Ureter (tissue), 1 donor: Measurements from ENCODE around the gene VEGFD. TPM values are rescaled to one million over a fixed set of nuclear protein-coding genes. Genes with fewer than 3 reads are reported as not detected.
"Not testable (repeated sequence)": the region's sequence is repeated elsewhere in the genome, so short reads cannot be mapped to it uniquely, and the experiment has no call there.

Experiments used
- DNase-seq: peaks from one replicate; pipeline ENCODE4 v3.0.0-alpha.2; 2020; ENCODE audit warnings: low spot score
- total RNA-seq: library from RNA; stranded (reverse); gene quantifications from one replicate; pipeline ENCODE4 v1.2.4, GENCODE V29; 2023
- donor health status: DM: yes; HTN: yes; CAD: no.

The VEGFD gene
- total RNA-seq, 1 donor from 2014 or later: 4.1 TPM

DNA sequence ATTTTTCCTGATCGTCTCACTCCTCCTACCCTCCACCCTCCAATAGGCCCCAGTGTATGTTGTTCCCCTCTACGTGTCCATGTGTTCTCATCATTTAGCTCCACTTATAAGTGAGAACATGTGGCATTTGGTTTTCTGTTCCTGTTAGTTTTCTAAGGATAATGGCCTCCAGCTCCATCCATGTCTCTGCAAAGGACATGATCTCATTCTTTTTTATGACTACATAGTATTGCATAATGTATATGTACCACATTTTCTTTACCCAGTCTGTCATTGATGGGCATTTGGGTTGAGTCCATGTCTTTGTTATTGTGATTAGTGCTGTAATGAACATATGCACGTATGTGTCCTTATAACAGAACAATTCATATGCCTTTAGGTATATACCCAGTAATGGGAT, 78.3 kb downstream of the VEGFD start:
- not testable (repeated sequence) for DNase-seq

- DNase-seq: peak; percentile 46
These were observed 82.3 kb downstream of the VEGFD start for GRCh38 chrX:15301924-15302323.

DNA sequence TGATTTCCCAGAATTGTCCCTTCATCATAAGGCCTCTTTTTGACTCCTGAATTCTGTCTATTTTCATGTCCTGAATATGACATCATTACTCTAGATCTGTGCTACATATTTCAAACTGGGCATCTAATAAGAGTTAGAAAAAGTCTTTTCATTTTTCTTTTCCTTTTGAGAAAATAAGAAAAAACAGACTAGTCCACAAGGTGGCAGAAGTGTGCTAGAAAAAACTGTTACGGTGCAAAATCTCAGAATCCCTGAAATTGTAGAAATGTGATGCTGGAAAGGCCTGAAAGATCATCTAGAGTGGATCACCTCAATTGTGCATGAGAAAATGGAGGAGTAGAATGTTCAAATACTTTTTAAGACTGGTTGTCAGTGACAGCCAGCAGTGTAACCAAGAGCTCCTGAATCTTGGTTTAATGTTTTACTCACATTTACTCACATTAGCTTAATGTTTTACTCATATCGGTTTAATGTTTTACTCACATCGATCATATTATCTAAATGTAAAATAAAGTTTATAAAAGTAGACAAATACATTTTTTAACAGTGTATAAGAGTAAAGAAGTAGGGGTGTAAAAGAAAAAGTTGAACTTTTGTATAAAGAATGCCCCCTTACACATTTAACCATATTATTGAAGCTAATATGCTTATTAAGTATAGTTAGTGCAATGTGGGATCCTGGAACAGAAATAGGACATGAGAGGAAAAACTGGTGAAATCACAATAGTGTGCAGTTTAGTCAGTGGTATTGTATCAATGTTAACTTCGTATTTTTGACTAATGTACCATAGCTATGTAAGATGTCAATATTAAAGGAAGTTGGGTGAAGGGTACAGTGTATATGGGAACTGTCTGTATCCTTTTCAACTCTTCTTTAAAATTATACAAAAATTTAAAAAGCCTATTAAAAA, 84.0 kb downstream of the VEGFD start:
- no peak for DNase-seq

- no peak for DNase-seq
These were observed 85.4 kb downstream of the VEGFD start for GRCh38 chrX:15298780-15299179.

- no peak for DNase-seq
These were observed 86.0 kb downstream of the VEGFD start for GRCh38 chrX:15298201-15298600.

Other genes with a start within 250 kb of the VEGFD start
- gene ASB9, start 114.3 kb downstream of the VEGFD start, total RNA-seq: 2.0 TPM
- not detected for gene ASB11, start 68.8 kb downstream of the VEGFD start, total RNA-seq
- 25.5 TPM for gene PIGA, start 48.9 kb downstream of the VEGFD start, total RNA-seq
- gene PIR, start 108.9 kb upstream of the VEGFD start, total RNA-seq: 19.0 TPM
- gene BMX, start 116.4 kb upstream of the VEGFD start, total RNA-seq: 1.4 TPM
- gene ACE2, start 216.5 kb upstream of the VEGFD start, total RNA-seq: 1.8 TPM